ENCODE results near the gene UROD. TPM values are rescaled to one million over a fixed set of nuclear protein-coding genes. Genes with fewer than 3 reads are reported as not detected.

UROD gene
- total RNA-seq, result 10 to 100 TPM; 58.2 to 95.8 (median 78.4) TPM
- 10 to 100 TPM; 80.6 to 89.3 TPM for polyA plus RNA-seq
- long read RNA-seq, donor 1, transcript UROD-201 (10 exons, 1,300 nt), result major isoform, 65 of 86 reads
- long read RNA-seq, donor 1, partial matches to known transcripts, result 5 of 86 reads
- long read RNA-seq, donor 1, other reads (novel, unspliced or antisense), result 14 of 86 reads
- long read RNA-seq, donor 2, transcript UROD-201 (10 exons, 1,300 nt), result major isoform, 107 of 149 reads
- long read RNA-seq, donor 2, partial matches to known transcripts, result 13 of 149 reads
- long read RNA-seq, donor 2, other reads (novel, unspliced or antisense), result 27 of 149 reads
- long read RNA-seq, donor 3, transcript UROD-201 (10 exons, 1,300 nt), result major isoform, 37 of 58 reads
- long read RNA-seq, donor 3, partial matches to known transcripts, result 8 of 58 reads
- long read RNA-seq, donor 3, other reads (novel, unspliced or antisense), result 11 of 58 reads

- Histone ChIP-seq H3K27ac (peak within 1 kb of the TSS; percentile 66 to 90 (median 84)), H3K27me3 (no peaks in the 10 kb centered on the region), H3K4me3 (peak within 1 kb of the TSS; percentile 78 to 100 (median 93)), H3K9me3 (no peaks in the 10 kb centered on the region), H3K4me1 (peaks cover 2 to 53% (median 34%) of the 10 kb centered on the region in 12 donors), H3K36me3 (peaks cover 0 to 52% (median 45%) of the 10 kb centered on the region in 9 donors)
- TF ChIP-seq CTCF (IDR thresholded peaks at IDR 0.05), result peak in 1 of 12 donors; percentile 3
- TF ChIP-seq POLR2A (IDR thresholded peaks at IDR 0.05), result peak in 1 of 2 donors; percentile 50
- 1% methylated on average over 20 to 21 of the region's 21 CpGs for WGBS, 4 donors
- intact Hi-C loops (cut with DNase I), result loop anchor here (1.0 to 10.0 kb wide), 16 partner anchors 25 to 563 kb away; partner anchors contain the start of genes TESK2 (in 7 of the 10), BEST4 (in 3 of the 10), EIF2B3 (in 2 of the 10) and RNU5D-1 (in 2 of the 10)
- DNase-seq, result peak; percentile 91 to 96 (median 92)
- ATAC-seq, result peak; percentile 91 to 97 (median 95)
Observed at GRCh38 chr1:45011837-45012638, at the start of gene UROD. TSS of gene UROD (plus strand) at chr1:45012254. CDS start at chr1:45012266, 12 bp downstream.

- no peaks in the 10 kb centered on the region for H3K9me3 ChIP-seq
- no peak overlapping the region for H3K27ac ChIP-seq
- peaks cover 0 to 26% (median 12%) of the 10 kb centered on the region in 9 donors for H3K36me3 ChIP-seq
- intact Hi-C loops (cut with DNase I), result no loop called here
- WGBS, 4 donors, result 96 to 100% (median 98%) methylated on average over 3 of the region's 3 CpGs
- no peak overlapping the region for H3K4me3 ChIP-seq
- H3K4me1 ChIP-seq, result peaks cover 0 to 2% (median 0%) of the 10 kb centered on the region in 12 donors
- ATAC-seq (no peak), DNase-seq (no peak)
- no peaks in the 10 kb centered on the region for H3K27me3 ChIP-seq
- TF ChIP-seq CTCF (IDR thresholded peaks at IDR 0.05) (no peak), POLR2A (IDR thresholded peaks at IDR 0.05) (no peak)
Observed at GRCh38 chr1:44962729-44963128, 49.3 kb upstream of the UROD start.

DNA sequence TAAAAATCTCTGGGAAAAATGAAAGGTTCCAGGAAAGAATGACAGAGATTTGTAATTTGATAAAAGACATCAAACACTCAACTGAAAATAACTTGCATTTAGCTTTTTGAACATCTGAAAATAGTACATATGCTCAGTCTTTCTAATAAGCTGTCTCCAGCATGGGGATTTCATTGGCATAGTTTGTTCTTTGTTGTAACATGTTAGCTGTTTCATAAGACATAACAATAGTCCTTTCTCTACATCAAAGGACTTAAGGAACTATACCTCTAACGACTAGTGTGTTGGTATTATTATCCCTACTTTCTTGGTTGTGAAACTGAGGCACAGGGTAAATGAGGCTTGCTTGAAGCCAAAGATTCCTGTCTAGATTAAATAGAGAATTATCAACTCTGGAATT lies 47.7 kb upstream of the UROD start:
- Histone ChIP-seq H3K4me1 (peaks cover 0 to 6% (median 0%) of the 10 kb centered on the region in 12 donors), H3K9me3 (no peaks in the 10 kb centered on the region), H3K27me3 (no peaks in the 10 kb centered on the region), H3K36me3 (peaks cover 0 to 21% (median 0%) of the 10 kb centered on the region in 9 donors), H3K27ac (no peak overlapping the region), H3K4me3 (no peak overlapping the region)
- DNase-seq, result no peak
- 59 to 89% (median 79%) methylated on average over 1 of the region's 1 CpG for WGBS, 4 donors
- TF ChIP-seq POLR2A (IDR thresholded peaks at IDR 0.05) (no peak), CTCF (IDR thresholded peaks at IDR 0.05) (no peak)
- ATAC-seq, result no peak
- intact Hi-C loops (cut with DNase I), result no loop called here
